Vagina (tissue), 2 donors: ENCODE data around the gene RBM44.

ENCODE experiments used
- CTCF ChIP-seq, 3 experiments: fragments of 450-650 bp in 2 of 3; fragments of 200-600 bp in 1 of 3; sonication (generic) in 1 of 3; IDR thresholded peaks; one replicate each; pipeline ENCODE4 v1.5.1; 2017 to 2019; ENCODE audit warnings: antibody characterized with exemption in 3 of 3, mild to moderate bottlenecking in 2 of 3, moderate library complexity in 2 of 3
- POLR2AphosphoS5 ChIP-seq, 2 donors: sonication (generic); formaldehyde crosslinking; IDR thresholded peaks; one replicate each; pipeline ENCODE4 v1.9.0; 2017; ENCODE audit warnings: antibody characterized with exemption in 2 of 2, mild to moderate bottlenecking in 2 of 2, low read depth in 1 of 2; ENCODE audit not compliant: insufficient read depth in 1 of 2

- TF ChIP-seq CTCF (IDR thresholded peaks at IDR 0.05) (no peak), POLR2AphosphoS5 (IDR thresholded peaks at IDR 0.05; ENCODE audit: insufficient read depth in 1 of 2, low read depth in 1 of 2) (no peak)
Measured at GRCh38 chr2:237867465-237867864, 68.9 kb downstream of the RBM44 start.
